ENCODE data around the gene ATP11C.
"Not testable (repeated sequence)": the region's sequence is repeated elsewhere in the genome, so short reads cannot be mapped to it uniquely, and the experiment has no call there.

The ATP11C gene

GRCh38 chrX:139842326-139843185 lies 90.3 kb downstream of the ATP11C start:
- H3K27ac ChIP-seq, result no peak overlapping the region
- TF ChIP-seq, protein P1, sequence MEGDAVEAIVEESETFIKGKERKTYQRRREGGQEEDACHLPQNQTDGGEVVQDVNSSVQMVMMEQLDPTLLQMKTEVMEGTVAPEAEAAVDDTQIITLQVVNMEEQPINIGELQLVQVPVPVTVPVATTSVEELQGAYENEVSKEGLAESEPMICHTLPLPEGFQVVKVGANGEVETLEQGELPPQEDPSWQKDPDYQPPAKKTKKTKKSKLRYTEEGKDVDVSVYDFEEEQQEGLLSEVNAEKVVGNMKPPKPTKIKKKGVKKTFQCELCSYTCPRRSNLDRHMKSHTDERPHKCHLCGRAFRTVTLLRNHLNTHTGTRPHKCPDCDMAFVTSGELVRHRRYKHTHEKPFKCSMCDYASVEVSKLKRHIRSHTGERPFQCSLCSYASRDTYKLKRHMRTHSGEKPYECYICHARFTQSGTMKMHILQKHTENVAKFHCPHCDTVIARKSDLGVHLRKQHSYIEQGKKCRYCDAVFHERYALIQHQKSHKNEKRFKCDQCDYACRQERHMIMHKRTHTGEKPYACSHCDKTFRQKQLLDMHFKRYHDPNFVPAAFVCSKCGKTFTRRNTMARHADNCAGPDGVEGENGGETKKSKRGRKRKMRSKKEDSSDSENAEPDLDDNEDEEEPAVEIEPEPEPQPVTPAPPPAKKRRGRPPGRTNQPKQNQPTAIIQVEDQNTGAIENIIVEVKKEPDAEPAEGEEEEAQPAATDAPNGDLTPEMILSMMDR (IDR thresholded peaks at IDR 0.05), result no peak
- no peak for TF ChIP-seq ZFX (IDR thresholded peaks at IDR 0.05; ENCODE audit: borderline replicate concordance)

- H3K27ac ChIP-seq, result not testable (repeated sequence)
These were observed 96.5 kb downstream of the ATP11C start for GRCh38 chrX:139836335-139836734.

DNA sequence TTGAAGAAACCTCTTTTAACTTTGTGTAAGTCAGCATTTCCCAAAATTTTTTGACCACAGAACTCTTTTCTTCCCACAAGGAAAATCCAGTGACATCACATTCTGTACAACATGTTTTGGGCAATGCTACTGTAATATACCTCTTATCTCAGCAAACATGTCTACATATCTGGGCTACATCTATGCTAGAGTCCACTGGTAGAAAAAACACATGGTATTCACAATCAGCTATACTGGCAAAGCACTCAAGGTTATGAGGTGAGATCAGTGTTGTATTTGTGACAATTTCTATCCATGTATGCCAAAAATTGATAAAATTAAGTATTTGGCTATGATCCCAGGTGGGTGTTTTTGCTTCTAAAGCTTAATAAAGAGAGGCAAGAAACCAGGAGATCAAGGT lies 98.0 kb downstream of the ATP11C start:
- H3K27ac ChIP-seq, result no peak overlapping the region
- TF ChIP-seq, protein P1 (IDR thresholded peaks at IDR 0.05), result no peak
- no peak for TF ChIP-seq ZFX (IDR thresholded peaks at IDR 0.05; ENCODE audit: borderline replicate concordance)

DNA sequence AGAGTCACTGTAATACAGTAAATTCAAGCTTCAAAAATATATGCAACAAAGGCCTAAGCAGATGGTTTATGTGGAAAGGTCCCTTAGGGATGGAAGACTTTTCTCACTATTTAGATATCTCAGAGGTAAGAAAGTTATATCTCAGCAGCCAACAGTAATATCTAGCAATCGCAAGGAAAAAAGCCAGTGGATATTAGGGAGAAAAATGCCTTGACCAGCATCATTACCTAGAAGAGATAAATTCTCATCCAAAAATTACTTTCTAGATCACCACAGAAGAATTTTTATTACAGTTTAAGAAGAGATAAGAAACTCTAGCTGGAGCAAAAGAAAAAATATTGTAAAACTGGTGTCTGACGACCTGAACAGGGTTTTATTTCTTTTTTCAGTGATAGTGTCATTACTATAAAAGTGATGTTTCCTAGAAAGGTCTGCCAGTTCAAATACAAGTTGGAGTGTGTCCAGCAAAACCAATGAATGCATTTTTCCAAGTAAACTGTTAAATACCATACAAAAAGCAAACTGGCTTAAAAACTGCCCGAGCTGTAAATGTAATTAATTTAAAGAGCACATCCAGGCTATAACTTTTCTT lies 100.0 kb downstream of the ATP11C start:
- no peak overlapping the region; the same call in 1 of the 2 replicates for H3K27ac ChIP-seq
- no peak for TF ChIP-seq ZFX (IDR thresholded peaks at IDR 0.05; ENCODE audit: borderline replicate concordance)
- TF ChIP-seq, protein P1 (IDR thresholded peaks at IDR 0.05), result no peak

- TF ChIP-seq ZFX (IDR thresholded peaks at IDR 0.05; ENCODE audit: borderline replicate concordance), result no peak
- TF ChIP-seq, protein P1 (IDR thresholded peaks at IDR 0.05), result 0 out of 2 replicates have a peak, but pooled peaks have one; percentile 4
- H3K27ac ChIP-seq, result peak overlapping the region; percentile 34; the same call in 1 of the 2 replicates
These were observed 101.0 kb downstream of the ATP11C start for GRCh38 chrX:139831675-139832456.

DNA sequence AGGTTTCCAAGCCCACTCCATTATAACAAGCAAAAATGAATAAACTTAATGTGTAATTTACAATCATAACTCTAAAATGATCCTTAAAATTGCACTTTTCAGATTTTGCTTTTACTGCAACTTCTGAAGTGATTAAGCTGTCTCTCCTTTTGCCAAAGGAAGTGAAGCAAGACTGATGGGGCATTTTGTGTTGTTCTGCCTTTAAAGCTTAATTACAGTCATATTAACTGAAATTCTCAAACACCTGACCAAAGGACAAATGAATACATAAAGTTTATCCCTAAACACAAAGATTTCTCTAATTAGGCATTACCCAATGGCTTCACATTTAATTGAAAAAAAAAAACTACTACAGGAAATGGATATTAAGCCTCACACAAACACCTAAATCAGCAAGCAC lies 101.8 kb downstream of the ATP11C start:
- TF ChIP-seq, protein P1 (IDR thresholded peaks at IDR 0.05), result no peak
- TF ChIP-seq ZFX (IDR thresholded peaks at IDR 0.05; ENCODE audit: borderline replicate concordance), result no peak

GRCh38 chrX:139828830-139829229 lies 104.0 kb downstream of the ATP11C start:
- no peak overlapping the region for H3K27ac ChIP-seq
- no peak for TF ChIP-seq ZFX (IDR thresholded peaks at IDR 0.05; ENCODE audit: borderline replicate concordance)
- TF ChIP-seq, protein P1 (IDR thresholded peaks at IDR 0.05), result no peak

More for the DNA sequence above, 101.8 kb downstream of the ATP11C start:
- no peak overlapping the region for H3K27ac ChIP-seq
